ENCODE results near the gene ATP2C2.

- TF ChIP-seq CTCF (IDR thresholded peaks at IDR 0.05): no peak
- TF ChIP-seq POLR2A (IDR thresholded peaks at IDR 0.05): no peak
Measured at GRCh38 chr16:84349862-84350684, 18.3 kb upstream of the ATP2C2 start.
